Skeletal muscle tissue (tissue), 4 donors: ENCODE data around the gene ZNF22. TPM values are rescaled to one million over a fixed set of nuclear protein-coding genes. Genes with fewer than 3 reads are reported as not detected.

ENCODE experiments used
- H3K27ac ChIP-seq: one replicate; pipeline ENCODE4 v1.7.0; 2013; ENCODE audit warnings: mild to moderate bottlenecking, low read depth, low read length, inconsistent platforms
- H3K27me3 ChIP-seq, 3 donors: one replicate each; pipeline ENCODE4 v1.7.0; 2013; ENCODE audit warnings: low read length in 3 of 3; ENCODE audit not compliant: control insufficient read depth in 3 of 3, insufficient read depth in 3 of 3
- H3K36me3 ChIP-seq, 3 donors: one replicate each; pipeline ENCODE4 v1.7.0; 2013; ENCODE audit warnings: low read length in 3 of 3; ENCODE audit not compliant: control insufficient read depth in 3 of 3, insufficient read depth in 3 of 3
- H3K4me1 ChIP-seq, 3 donors: one replicate each; pipeline ENCODE4 v1.7.0; 2013; ENCODE audit warnings: low read length in 3 of 3, mild to moderate bottlenecking in 3 of 3; ENCODE audit not compliant: control insufficient read depth in 3 of 3, insufficient read depth in 3 of 3
- H3K4me3 ChIP-seq, 3 donors: one replicate each; pipeline ENCODE4 v1.7.0; 2013; ENCODE audit warnings: low read length in 3 of 3
- H3K9ac ChIP-seq, 3 donors: one replicate each; pipeline ENCODE4 v1.7.0; 2013; ENCODE audit warnings: low read length in 3 of 3, mild to moderate bottlenecking in 3 of 3, moderate library complexity in 2 of 3, low read depth in 1 of 3
- H3K9me3 ChIP-seq, 3 donors: one replicate each; pipeline ENCODE4 v1.7.0; 2013; ENCODE audit warnings: low read length in 3 of 3; ENCODE audit not compliant: control insufficient read depth in 3 of 3
- total RNA-seq: library from RNA; depleted of rRNA; stranded (reverse); fragments of >200 nt; gene quantifications from one replicate; pipeline ENCODE4 v1.2.3, GENCODE V29; 2014
- donor health status: Osteomylitis.

Gene ZNF22
- total RNA-seq, 1 donor from 2014 or later = 25.6 TPM

GRCh38 chr10:44971434-44971833 lies 29.3 kb upstream of the ZNF22 start:
- Histone ChIP-seq H3K9me3 (no peaks in the 10 kb centered on the region), H3K27me3 (no peaks in the 10 kb centered on the region), H3K9ac (no peak overlapping the region), H3K27ac (no peak overlapping the region), H3K4me3 (no peak overlapping the region), H3K4me1 (peaks cover 67 to 77% (median 67%) of the 10 kb centered on the region in 3 donors), H3K36me3 (peaks cover 18 to 28% (median 26%) of the 10 kb centered on the region in 3 donors)

- Histone ChIP-seq H3K4me3 (no peak overlapping the region), H3K27ac (no peak overlapping the region), H3K36me3 (peaks cover 25 to 35% (median 33%) of the 10 kb centered on the region in 3 donors), H3K27me3 (no peaks in the 10 kb centered on the region), H3K4me1 (peaks cover 67 to 78% (median 67%) of the 10 kb centered on the region in 3 donors), H3K9me3 (no peaks in the 10 kb centered on the region), H3K9ac (no peak overlapping the region)
These were observed 28.6 kb upstream of the ZNF22 start for GRCh38 chr10:44971935-44972757.

GRCh38 chr10:44972874-44973306 lies 27.8 kb upstream of the ZNF22 start:
- Histone ChIP-seq H3K36me3 (peaks cover 32 to 42% (median 37%) of the 10 kb centered on the region in 3 donors), H3K9me3 (no peaks in the 10 kb centered on the region), H3K4me1 (peaks cover 67 to 78% (median 67%) of the 10 kb centered on the region in 3 donors), H3K27me3 (no peaks in the 10 kb centered on the region), H3K9ac (no peak overlapping the region), H3K4me3 (no peak overlapping the region), H3K27ac (no peak overlapping the region)

- peak overlapping the region in 2 of 3 donors; percentile 50 to 79 for H3K9ac ChIP-seq
- no peaks in the 10 kb centered on the region for H3K27me3 ChIP-seq
- no peaks in the 10 kb centered on the region for H3K9me3 ChIP-seq
- H3K27ac ChIP-seq = peak overlapping the region; percentile 74
- peaks cover 63 to 74% (median 67%) of the 10 kb centered on the region in 3 donors for H3K4me1 ChIP-seq
- H3K4me3 ChIP-seq = no peak overlapping the region
- H3K36me3 ChIP-seq = peaks cover 35 to 43% (median 37%) of the 10 kb centered on the region in 3 donors
These were observed 27.2 kb upstream of the ZNF22 start for GRCh38 chr10:44973323-44974081.

- peaks cover 35 to 43% (median 37%) of the 10 kb centered on the region in 3 donors for H3K36me3 ChIP-seq
- peak overlapping the region; percentile 74 for H3K27ac ChIP-seq
- H3K27me3 ChIP-seq = no peaks in the 10 kb centered on the region
- peak overlapping the region in 2 of 3 donors; percentile 50 to 79 for H3K9ac ChIP-seq
- peak overlapping the region; percentile 57 to 69 (median 62) for H3K4me3 ChIP-seq
- H3K9me3 ChIP-seq = no peaks in the 10 kb centered on the region
- peaks cover 62 to 72% (median 66%) of the 10 kb centered on the region in 3 donors for H3K4me1 ChIP-seq
These were observed 26.6 kb upstream of the ZNF22 start for GRCh38 chr10:44974082-44974627.

- Histone ChIP-seq H3K36me3 (peaks cover 34 to 43% (median 35%) of the 10 kb centered on the region in 3 donors), H3K4me1 (peaks cover 62 to 72% (median 66%) of the 10 kb centered on the region in 3 donors), H3K4me3 (peak overlapping the region; percentile 60 to 69 (median 62)), H3K27me3 (no peaks in the 10 kb centered on the region), H3K27ac (peak overlapping the region; percentile 74), H3K9ac (peak overlapping the region; percentile 68 to 79 (median 69)), H3K9me3 (no peaks in the 10 kb centered on the region)
These were observed 25.9 kb upstream of the ZNF22 start for GRCh38 chr10:44974628-44975430.

GRCh38 chr10:44975431-44976331 lies 25.0 kb upstream of the ZNF22 start:
- Histone ChIP-seq H3K36me3 (peaks cover 30 to 38% (median 35%) of the 10 kb centered on the region in 3 donors), H3K27ac (peak overlapping the region; percentile 92), H3K4me3 (peak overlapping the region; percentile 88 to 98 (median 91)), H3K9me3 (no peaks in the 10 kb centered on the region), H3K4me1 (peaks cover 65 to 74% (median 70%) of the 10 kb centered on the region in 3 donors), H3K9ac (peak overlapping the region; percentile 85 to 98 (median 98)), H3K27me3 (no peaks in the 10 kb centered on the region)

- peak overlapping the region; percentile 92 for H3K27ac ChIP-seq
- peak overlapping the region; percentile 88 to 98 (median 91) for H3K4me3 ChIP-seq
- H3K36me3 ChIP-seq = peaks cover 21 to 30% (median 28%) of the 10 kb centered on the region in 3 donors
- peak overlapping the region; percentile 85 to 98 (median 98) for H3K9ac ChIP-seq
- no peaks in the 10 kb centered on the region for H3K9me3 ChIP-seq
- H3K4me1 ChIP-seq = peaks cover 74 to 79% (median 78%) of the 10 kb centered on the region in 3 donors
- no peaks in the 10 kb centered on the region for H3K27me3 ChIP-seq
These were observed 24.1 kb upstream of the ZNF22 start for GRCh38 chr10:44976352-44977198.
